ENCODE measurements around the gene PEPD. TPM values are rescaled to one million over a fixed set of nuclear protein-coding genes. Genes with fewer than 3 reads are reported as not detected.

Gene PEPD
- total RNA-seq, 1 donor from 2014 or later = 49.7 TPM

GRCh38 chr19:33477781-33478180 is 43.8 kb downstream of the PEPD start:
- Mint-ChIP-seq H3K4me3 (no peak overlapping the region), H3K9me3 (peaks cover 34% of the 10 kb centered on the region), H3K36me3 (peaks cover 52% of the 10 kb centered on the region), H3K27ac (no peak overlapping the region), H3K4me1 (peaks cover 16% of the 10 kb centered on the region), H3K27me3 (ENCODE audit: low read depth) (no peaks in the 10 kb centered on the region)
- no peak for TF ChIP-seq CTCF (IDR thresholded peaks at IDR 0.05; ENCODE audit: unreplicated experiment)
- DNase-seq (ENCODE audit: low spot score in 2 of 2, unreplicated experiment in 2 of 2) = no peak

- peaks cover 47% of the 10 kb centered on the region for H3K36me3 Mint-ChIP-seq
- H3K27me3 Mint-ChIP-seq (ENCODE audit: low read depth) = no peaks in the 10 kb centered on the region
- TF ChIP-seq CTCF (IDR thresholded peaks at IDR 0.05; ENCODE audit: unreplicated experiment) = no peak
- no peak overlapping the region for H3K27ac Mint-ChIP-seq
- DNase-seq (ENCODE audit: low spot score in 2 of 2, unreplicated experiment in 2 of 2) = no peak
- peaks cover 29% of the 10 kb centered on the region for H3K9me3 Mint-ChIP-seq
- H3K4me3 Mint-ChIP-seq = no peak overlapping the region
- H3K4me1 Mint-ChIP-seq = peaks cover 22% of the 10 kb centered on the region
Observed at GRCh38 chr19:33476151-33476707, 45.4 kb downstream of the PEPD start.

GRCh38 chr19:33473653-33474305 is 47.8 kb downstream of the PEPD start:
- H3K9me3 Mint-ChIP-seq = peaks cover 16% of the 10 kb centered on the region
- no peaks in the 10 kb centered on the region for H3K27me3 Mint-ChIP-seq (ENCODE audit: low read depth)
- no peak for TF ChIP-seq CTCF (IDR thresholded peaks at IDR 0.05; ENCODE audit: unreplicated experiment)
- DNase-seq (ENCODE audit: low spot score in 2 of 2, unreplicated experiment in 2 of 2) = no peak
- peaks cover 30% of the 10 kb centered on the region for H3K4me1 Mint-ChIP-seq
- peak overlapping the region; percentile 80 for H3K27ac Mint-ChIP-seq
- H3K4me3 Mint-ChIP-seq = no peak overlapping the region
- H3K36me3 Mint-ChIP-seq = peaks cover 29% of the 10 kb centered on the region

- no peak overlapping the region for H3K4me3 Mint-ChIP-seq
- no peaks in the 10 kb centered on the region for H3K27me3 Mint-ChIP-seq (ENCODE audit: low read depth)
- peak overlapping the region; percentile 80 for H3K27ac Mint-ChIP-seq
- H3K4me1 Mint-ChIP-seq = peaks cover 35% of the 10 kb centered on the region
- H3K9me3 Mint-ChIP-seq = peaks cover 8% of the 10 kb centered on the region
- no peak for TF ChIP-seq CTCF (IDR thresholded peaks at IDR 0.05; ENCODE audit: unreplicated experiment)
- DNase-seq (ENCODE audit: low spot score in 2 of 2, unreplicated experiment in 2 of 2) = no peak
- H3K36me3 Mint-ChIP-seq = peaks cover 21% of the 10 kb centered on the region
Observed at GRCh38 chr19:33472691-33473652, 48.6 kb downstream of the PEPD start.

GRCh38 chr19:33472226-33472625 is 49.4 kb downstream of the PEPD start:
- Mint-ChIP-seq H3K4me3 (no peak overlapping the region), H3K27ac (no peak overlapping the region), H3K27me3 (ENCODE audit: low read depth) (no peaks in the 10 kb centered on the region), H3K36me3 (peaks cover 13% of the 10 kb centered on the region), H3K4me1 (peaks cover 43% of the 10 kb centered on the region), H3K9me3 (peaks cover under 1% of the 10 kb centered on the region)
- no peak for DNase-seq (ENCODE audit: low spot score in 2 of 2, unreplicated experiment in 2 of 2)
- TF ChIP-seq CTCF (IDR thresholded peaks at IDR 0.05; ENCODE audit: unreplicated experiment) = no peak
